ENCODE measurements around the gene PTK6.

- no peak for TF ChIP-seq POLR2A (IDR thresholded peaks at IDR 0.05)
- no peak for TF ChIP-seq CTCF (IDR thresholded peaks at IDR 0.05)
- no peak for TF ChIP-seq POLR2AphosphoS5 (IDR thresholded peaks at IDR 0.05)
These were observed 10.0 kb upstream of the PTK6 start for GRCh38 chr20:63546956-63547724.

All from transverse colon (tissue), 4 donors.